H1 (cell line): ENCODE results near the gene FKTN. TPM values are rescaled to one million over a fixed set of nuclear protein-coding genes. Genes with fewer than 3 reads are reported as not detected.

ENCODE experiments used
- CTCF ChIA-PET: fragments of 300-600 bp; sonication (Branson Sonifier 250); formaldehyde crosslinking; loops from one replicate; lab custom pipeline; 2021; ENCODE audit not compliant: partially characterized antibody; lab: Charles Lee
- POLR2A ChIA-PET: fragments of 300-600 bp; sonication (Branson Sonifier 250); formaldehyde crosslinking; loops from one replicate; lab custom pipeline; 2021; ENCODE audit warnings: inconsistent platforms; ENCODE audit not compliant: partially characterized antibody; lab: Charles Lee
- DNase-seq, 2 experiments: peaks; one replicate each; pipeline versions ENCODE4 v3.0.0 to v3.0.0-alpha.2; 2010 to 2022; ENCODE audit warnings: low spot score in 2 of 2, low read depth in 1 of 2, mixed read lengths in 1 of 2
- FAIRE-seq: peaks from 2 replicates; lab custom pipeline; 2011; peaks lifted over from hg19 to GRCh38; lab: Jason Lieb, UNC
- H2AFZ ChIP-seq: 2 replicates; pipeline ENCODE4 v1.8.1; 2012; ENCODE audit warnings: low read length, inconsistent platforms
- H2AK5ac ChIP-seq: 2 replicates; pipeline ENCODE4 v1.6.1; 2013; ENCODE audit warnings: low read depth, low read length
- H2BK120ac ChIP-seq: replicated peaks from 2 replicates; pipeline ENCODE3; 2013; ENCODE audit warnings: low read depth, low read length, inconsistent platforms
- H2BK12ac ChIP-seq: 2 replicates; pipeline ENCODE4 v1.6.1; 2013; ENCODE audit warnings: low read depth, low read length
- H2BK15ac ChIP-seq: 2 replicates; pipeline ENCODE4 v1.6.1; 2013; ENCODE audit warnings: low read length
- H2BK20ac ChIP-seq: 2 replicates; pipeline ENCODE4 v1.6.1; 2013; ENCODE audit warnings: low read length
- H2BK5ac ChIP-seq: 2 replicates; pipeline ENCODE4 v1.6.1; 2013; ENCODE audit warnings: low read depth, low read length
- H3K14ac ChIP-seq: 2 replicates; pipeline ENCODE4 v1.6.1; 2013; ENCODE audit warnings: inconsistent platforms; ENCODE audit not compliant: insufficient read length
- H3K18ac ChIP-seq: 2 replicates; pipeline ENCODE4 v1.6.1; 2013; ENCODE audit warnings: low read length; ENCODE audit errors: extremely low read depth
- H3K23ac ChIP-seq: 2 replicates; pipeline ENCODE4 v1.6.1; 2013; ENCODE audit warnings: inconsistent platforms; ENCODE audit not compliant: insufficient read length
- H3K23me2 ChIP-seq: 2 replicates; pipeline ENCODE4 v1.6.1; 2013; ENCODE audit warnings: low read depth, low read length
- H3K27ac ChIP-seq: 2 replicates; pipeline ENCODE4 v1.6.1; 2011; ENCODE audit warnings: low read depth, low read length, inconsistent platforms
- H3K27me3 ChIP-seq, 4 experiments: replicated peaks in 1 of 4; 1 replicate in 1 of 4; 2 replicates in 3 of 4; pipeline versions ENCODE4 v1.6.1 to v1.8.1; 2011 to 2013; ENCODE audit warnings: low read length in 3 of 4, mild to moderate bottlenecking in 3 of 4, inconsistent platforms in 2 of 4, mixed read lengths in 2 of 4, moderate library complexity in 1 of 4; ENCODE audit not compliant: control insufficient read depth in 3 of 4, insufficient read depth in 3 of 4; ENCODE audit errors: extremely low read depth in 1 of 4
- H3K36me3 ChIP-seq, 4 experiments: 2 replicates each; pipeline versions ENCODE4 v1.6.1 to v1.8.1; 2011 to 2013; ENCODE audit warnings: mild to moderate bottlenecking in 4 of 4, low read length in 3 of 4, moderate library complexity in 2 of 4, control low read depth in 1 of 4, inconsistent platforms in 1 of 4; ENCODE audit not compliant: insufficient read depth in 4 of 4, control insufficient read depth in 2 of 4
- H3K4ac ChIP-seq: replicated peaks from 2 replicates; pipeline ENCODE3; 2013; ENCODE audit warnings: low read length, low read depth, mixed read lengths, inconsistent platforms; ENCODE audit not compliant: insufficient read length
- H3K4me1 ChIP-seq, 4 experiments: replicated peaks in 1 of 4; 1 replicate in 1 of 4; 2 replicates in 3 of 4; pipeline versions ENCODE4 v1.6.1 to v1.8.1; 2011 to 2013; ENCODE audit warnings: low read length in 3 of 4, inconsistent platforms in 2 of 4, mixed read lengths in 1 of 4; ENCODE audit not compliant: insufficient read depth in 4 of 4, control insufficient read depth in 3 of 4
- H3K4me2 ChIP-seq, 2 experiments: 2 replicates each; pipeline versions ENCODE4 v1.6.1 to v1.8.1; 2011 to 2013; ENCODE audit warnings: low read depth in 2 of 2, low read length in 2 of 2, control low read depth in 1 of 2, inconsistent platforms in 1 of 2, mild to moderate bottlenecking in 1 of 2; ENCODE audit not compliant: insufficient read depth in 1 of 2
- H3K4me3 ChIP-seq, 4 experiments: fragments of 200-600, 300-600 bp in 1 of 4; sonication (generic), shearing (Covaris generic), sonication (Bioruptor Twin) in 1 of 4; 2 replicates each; pipeline versions ENCODE4 v1.5.1 to v1.8.1; 2011 to 2016; ENCODE audit warnings: low read length in 4 of 4, low read depth in 3 of 4, control low read depth in 2 of 4, inconsistent platforms in 2 of 4, mild to moderate bottlenecking in 2 of 4, mixed read lengths in 1 of 4, moderate library complexity in 1 of 4; ENCODE audit not compliant: insufficient read depth in 2 of 4; ENCODE audit errors: extremely low read depth in 1 of 4
- H3K56ac ChIP-seq: replicated peaks from 2 replicates; pipeline ENCODE3; 2013; ENCODE audit warnings: low read depth, mild to moderate bottlenecking, mixed read lengths, low read length, inconsistent platforms; ENCODE audit not compliant: insufficient read length
- H3K79me1 ChIP-seq: 2 replicates; pipeline ENCODE4 v1.6.1; 2013; ENCODE audit warnings: low read depth, low read length, control low read depth
- H3K79me2 ChIP-seq, 2 experiments: 2 replicates each; pipeline versions ENCODE4 v1.6.1 to v1.8.1; 2012 to 2013; ENCODE audit warnings: low read length in 2 of 2, mild to moderate bottlenecking in 2 of 2, inconsistent platforms in 1 of 2; ENCODE audit not compliant: insufficient read depth in 2 of 2, control insufficient read depth in 1 of 2
- H3K9ac ChIP-seq, 4 experiments: replicated peaks in 1 of 4; 1 replicate in 1 of 4; 2 replicates in 3 of 4; pipeline versions ENCODE4 v1.6.1 to v1.8.1; 2011 to 2013; ENCODE audit warnings: low read depth in 3 of 4, low read length in 3 of 4, control low read depth in 2 of 4, mild to moderate bottlenecking in 2 of 4, moderate library complexity in 2 of 4, inconsistent platforms in 1 of 4; ENCODE audit errors: extremely low read depth in 1 of 4
- H3K9me3 ChIP-seq, 2 experiments: 2 replicates each; pipeline versions ENCODE4 v1.6.1 to v1.8.1; 2012 to 2013; ENCODE audit warnings: mild to moderate bottlenecking in 2 of 2, moderate library complexity in 2 of 2, control low read depth in 1 of 2, inconsistent platforms in 1 of 2, low read depth in 1 of 2, low read length in 1 of 2, mixed read lengths in 1 of 2; ENCODE audit not compliant: insufficient read depth in 2 of 2
- H4K20me1 ChIP-seq, 2 experiments: replicated peaks in 1 of 2; 2 replicates each; pipeline versions ENCODE3 to v1.8.1; 2011 to 2013; ENCODE audit warnings: inconsistent platforms in 2 of 2, low read length in 2 of 2, mild to moderate bottlenecking in 1 of 2; ENCODE audit not compliant: insufficient read depth in 2 of 2, control insufficient read depth in 1 of 2
- H4K5ac ChIP-seq: 2 replicates; pipeline ENCODE4 v1.6.1; 2013; ENCODE audit warnings: low read length, low read depth, mixed read lengths, inconsistent platforms; ENCODE audit not compliant: insufficient read length
- H4K8ac ChIP-seq: 2 replicates; pipeline ENCODE4 v1.8.0; 2013; ENCODE audit warnings: mild to moderate bottlenecking, moderate library complexity, low read length, inconsistent platforms; ENCODE audit not compliant: insufficient read depth; ENCODE audit errors: extremely low read depth
- H4K91ac ChIP-seq: replicated peaks from 2 replicates; pipeline ENCODE3; 2013; ENCODE audit warnings: low read length, mixed read lengths, inconsistent platforms; ENCODE audit not compliant: insufficient read length
- E2F6 ChIP-seq: IDR thresholded peaks from 2 replicates; pipeline ENCODE4 v1.6.1; 2012; ENCODE audit warnings: inconsistent platforms
- GABPA ChIP-seq: IDR thresholded peaks from 2 replicates; pipeline ENCODE4 v1.6.1; 2011; ENCODE audit warnings: mild to moderate bottlenecking, low read length, moderate library complexity, borderline replicate concordance; ENCODE audit not compliant: insufficient read depth
- HDAC2 ChIP-seq, 2 experiments: fragments of 300-600 bp in 1 of 2; sonication (generic) in 1 of 2; IDR thresholded peaks; 2 replicates each; pipeline ENCODE4 v1.6.1; 2011 to 2012; ENCODE audit warnings: low read depth in 2 of 2, low read length in 2 of 2, mild to moderate bottlenecking in 2 of 2, moderate library complexity in 2 of 2, borderline replicate concordance in 1 of 2, inconsistent platforms in 1 of 2
- SP1 ChIP-seq: IDR thresholded peaks from 2 replicates; pipeline ENCODE4 v1.6.1; 2011; ENCODE audit warnings: low read depth, low read length
- SRF ChIP-seq: IDR thresholded peaks from 2 replicates; pipeline ENCODE4 v1.6.1; 2011; ENCODE audit warnings: mild to moderate bottlenecking, low read depth, low read length, moderate library complexity
- USF2 ChIP-seq: IDR thresholded peaks from 2 replicates; pipeline ENCODE4 v1.6.1; 2011; ENCODE audit warnings: low read length, improper control_type of control experiment
- WGBS, 2 experiments: shearing (Covaris generic) in 1 of 2; methylation state at CpG; one replicate each; pipeline versions ENCODE4 v1.1.6 to v1.1.7; 2013 to 2015; ENCODE audit warnings: low lambda C conversion rate in 2 of 2, mixed read lengths in 2 of 2, inconsistent platforms in 1 of 2, low coverage in 1 of 2, missing lambda C conversion rate in 1 of 2; ENCODE audit not compliant: insufficient replicate concordance in 2 of 2, insufficient coverage in 1 of 2, insufficient read length in 1 of 2; ENCODE audit errors: extremely low coverage in 1 of 2, missing lambda C conversion rate in 1 of 2; 5-methylcytosine and 5-hydroxymethylcytosine counted together
- long read RNA-seq, 2 experiments: library from RNA in 1 of 2; library from capped mRNA in 1 of 2; stranded (forward); transcript quantifications; one replicate each; pipeline ENCODE4 v2.0.0, GENCODE V29; 2021; ENCODE audit warnings: inconsistent platforms in 1 of 2
- polyA minus RNA-seq, 3 experiments: library from RNA; depleted of rRNA, polyadenylated mRNA; stranded (reverse); fragments of >200 nt; gene quantifications; 1 replicate in 2 of 3; 2 replicates in 1 of 3; pipeline ENCODE4 v1.2.3, GENCODE V29; 2011
- polyA plus RNA-seq, 7 experiments: library from polyadenylated mRNA; depleted of rRNA in 3 of 7; stranded (reverse) in 5 of 7; unstranded in 2 of 7; fragments of >200 nt in 5 of 7; fragments of 200-250 nt in 2 of 7; gene quantifications; 1 replicate in 5 of 7; 2 replicates in 1 of 7; 4 replicates in 1 of 7; pipeline versions ENCODE4 v1.2.1 to v1.2.3, GENCODE V29; 2011 to 2013; ENCODE audit warnings: missing spikeins in 2 of 7, mixed read lengths in 2 of 7
- total RNA-seq: library from RNA; stranded (reverse); fragmentation: NEBNext Ultra II Directional; extraction: Animal tissue kit (Norgen Biotek cat#: 25700); gene quantifications from 2 replicates; pipeline ENCODE4 v1.2.1, GENCODE V29; 2021

Gene FKTN
- 12.4 and 13.4 TPM in 2 replicates for total RNA-seq
- 2.0 and 2.7 TPM in 2 replicates for polyA plus RNA-seq (2011; rRNA removed)
- polyA plus RNA-seq (2011; cell fraction: cytosol; rRNA removed): 5.2 TPM
- 7.4 TPM for polyA plus RNA-seq (2011; cell fraction: nucleus; rRNA removed)
- 2.8 to 5.8 TPM (median 3.8 TPM) in 4 replicates for polyA plus RNA-seq (2012, experiment 1 of 2)
- polyA plus RNA-seq (2012, experiment 2 of 2): 0.20 TPM
- polyA plus RNA-seq (2013, experiment 1 of 2): 11.1 TPM
- 12.7 TPM for polyA plus RNA-seq (2013, experiment 2 of 2)
- 21.0 and 21.4 TPM in 2 replicates for polyA minus RNA-seq (2011; rRNA and poly(A)+ RNA removed)
- polyA minus RNA-seq (2011; cell fraction: cytosol; rRNA and poly(A)+ RNA removed): 6.2 TPM
- 17.9 TPM for polyA minus RNA-seq (2011; cell fraction: nucleus; rRNA and poly(A)+ RNA removed)
- long read RNA-seq, experiment 1, partial matches to known transcripts: 1 of 4 reads
- long read RNA-seq, experiment 1, other reads (novel, unspliced or antisense): 3 of 4 reads
- long read RNA-seq, experiment 2, full-length matches to known transcripts: 1 of 4 reads
- long read RNA-seq, experiment 2, partial matches to known transcripts: 1 of 4 reads
- long read RNA-seq, experiment 2, other reads (novel, unspliced or antisense): 2 of 4 reads

GRCh38 chr9:105557804-105558610, at the start of gene FKTN:
Gene FKTN (plus strand): TSS chr9:105558131. CDS start chr9:105575033, 16,902 bp downstream.
- Histone ChIP-seq H2BK20ac (no peak within 1 kb of the TSS), H3K79me1 (no peaks in the 10 kb centered on the region), H3K4me1 (0 out of 7 replicates have a peak, but pooled peaks cover 0 to 2% (median 0%) of the 10 kb centered on the region in 4 experiments), H2BK15ac (no peak within 1 kb of the TSS), H4K5ac (peak within 1 kb of the TSS; percentile 12), H2BK12ac (no peak within 1 kb of the TSS), H3K23me2 (peaks cover 4% of the 10 kb centered on the region), H2AK5ac (no peak within 1 kb of the TSS), H3K4me3 (peak within 1 kb of the TSS; percentile 68 to 88 (median 82)), H3K27ac (no peak within 1 kb of the TSS), H3K23ac (no peak within 1 kb of the TSS), H3K14ac (no peak within 1 kb of the TSS), H3K18ac (peak within 1 kb of the TSS; percentile 4; the same call in 1 of the 2 replicates), H2BK5ac (no peak within 1 kb of the TSS), H3K79me2 (no peaks in the 10 kb centered on the region; a peak in 1 of 4 replicates), H3K27me3 (no peaks in the 10 kb centered on the region; a peak in 1 of 7 replicates), H2BK120ac (no peak within 1 kb of the TSS), H2AFZ (peak within 1 kb of the TSS; percentile 97), H3K36me3 (no peaks in the 10 kb centered on the region; a peak in 1 of 8 replicates), H3K4me2 (peak within 1 kb of the TSS; percentile 83 to 93), H4K91ac (peak within 1 kb of the TSS; percentile 49), H4K8ac (peak within 1 kb of the TSS; percentile 95), H3K9me3 (peaks cover 16% of the 10 kb centered on the region in 2 experiments), H4K20me1 (no peaks in the 10 kb centered on the region), H3K56ac (no peak within 1 kb of the TSS), H3K4ac (peak within 1 kb of the TSS; percentile 75), H3K9ac (peak within 1 kb of the TSS in 3 of 4 experiments; percentile 63 to 69 (median 67); a peak in 6 of 7 replicates)
- WGBS, 2 experiments: 5% methylated on average over 46 of the region's 49 CpGs; no CpG with 5 or more reads in 1 of the 2 experiments
- FAIRE-seq (no peak), DNase-seq (peak; percentile 68 to 90)
- ChIA-PET CTCF (no interaction called here), POLR2A (interaction anchor here (0.6 kb wide), 2 partner anchors 21 to 26 kb away, joined by 3 read pairs; no protein-coding TSS in a partner anchor)
- TF ChIP-seq USF2 (no peak), SP1 (no peak), SRF (no peak), E2F6 (peak; percentile 66; the same call in 1 of the 2 replicates), HDAC2 (IDR thresholded peaks at IDR 0.05; ENCODE audit: borderline replicate concordance in 1 of 2, low read depth in 2 of 2, low read length in 2 of 2) (no peak; a peak in 1 of 4 replicates), GABPA (no peak)
